B cell (primary cell): ENCODE data around the gene SDF2L1.

Experiments
- EZH2 ChIP-seq: IDR thresholded peaks from 2 replicates; pipeline ENCODE4 v1.6.1; 2012; ENCODE audit warnings: borderline replicate concordance, low read depth, mild to moderate bottlenecking, moderate library complexity, low read length; ENCODE audit not compliant: insufficient read depth, poor library complexity, severe bottlenecking
- TF ChIP-seq, protein P1 (sequence below): fragments of 200-600 bp; IDR thresholded peaks from one replicate; pipeline ENCODE4 v1.8.0; 2022; ENCODE audit warnings: antibody characterized with exemption, mild to moderate bottlenecking

DNA sequence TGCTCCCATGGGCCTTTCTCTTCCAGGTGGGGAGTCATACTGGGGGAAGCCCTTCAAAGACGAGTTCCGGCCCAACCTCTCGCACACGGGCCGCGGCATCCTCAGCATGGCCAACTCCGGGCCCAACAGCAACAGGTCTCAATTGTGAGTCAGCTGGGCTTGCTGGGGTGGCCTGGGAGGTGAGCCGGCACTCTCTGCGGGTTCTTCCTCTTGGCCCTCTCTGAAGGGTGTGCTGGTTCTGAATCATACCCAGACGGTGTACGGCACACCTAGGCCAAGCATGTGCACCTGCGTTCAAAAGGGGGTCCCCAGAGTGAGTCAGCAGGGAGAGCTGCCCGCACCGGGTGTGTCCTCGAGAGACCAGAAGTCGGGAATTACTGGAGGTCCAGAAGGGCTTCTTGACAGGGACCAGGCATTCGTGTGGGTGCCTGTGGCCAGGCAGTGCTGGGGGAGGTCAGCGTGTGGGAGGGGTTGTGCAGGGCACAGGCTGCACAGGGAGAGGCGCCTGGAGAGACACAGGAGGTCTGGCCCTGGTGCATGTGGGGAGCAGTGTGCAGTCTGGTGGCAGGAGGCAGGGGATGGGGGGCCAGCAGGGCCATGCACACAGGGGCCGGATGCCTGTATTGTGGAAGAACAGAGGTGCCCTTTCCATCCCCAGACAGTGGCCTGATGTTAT, 46.7 kb downstream of the SDF2L1 start:
- no peak for TF ChIP-seq EZH2
- TF ChIP-seq, protein P1, sequence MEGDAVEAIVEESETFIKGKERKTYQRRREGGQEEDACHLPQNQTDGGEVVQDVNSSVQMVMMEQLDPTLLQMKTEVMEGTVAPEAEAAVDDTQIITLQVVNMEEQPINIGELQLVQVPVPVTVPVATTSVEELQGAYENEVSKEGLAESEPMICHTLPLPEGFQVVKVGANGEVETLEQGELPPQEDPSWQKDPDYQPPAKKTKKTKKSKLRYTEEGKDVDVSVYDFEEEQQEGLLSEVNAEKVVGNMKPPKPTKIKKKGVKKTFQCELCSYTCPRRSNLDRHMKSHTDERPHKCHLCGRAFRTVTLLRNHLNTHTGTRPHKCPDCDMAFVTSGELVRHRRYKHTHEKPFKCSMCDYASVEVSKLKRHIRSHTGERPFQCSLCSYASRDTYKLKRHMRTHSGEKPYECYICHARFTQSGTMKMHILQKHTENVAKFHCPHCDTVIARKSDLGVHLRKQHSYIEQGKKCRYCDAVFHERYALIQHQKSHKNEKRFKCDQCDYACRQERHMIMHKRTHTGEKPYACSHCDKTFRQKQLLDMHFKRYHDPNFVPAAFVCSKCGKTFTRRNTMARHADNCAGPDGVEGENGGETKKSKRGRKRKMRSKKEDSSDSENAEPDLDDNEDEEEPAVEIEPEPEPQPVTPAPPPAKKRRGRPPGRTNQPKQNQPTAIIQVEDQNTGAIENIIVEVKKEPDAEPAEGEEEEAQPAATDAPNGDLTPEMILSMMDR: no peak
